Kidney tubule cell (primary cell): ENCODE data around the gene CDH19.

Experiments
- DNase-seq: peaks from one replicate; pipeline ENCODE4 v3.0.0-alpha.2; 2018; ENCODE audit warnings: low spot score

The CDH19 gene

GRCh38 chr18:66603941-66604627, at the start of gene CDH19:
TSS of gene CDH19 (minus strand) at chr18:66604090. CDS start at chr18:66572204, 31,886 bp downstream.
- no peak for DNase-seq

- DNase-seq, result no peak
These were observed 43.8 kb upstream of the CDH19 start for GRCh38 chr18:66647671-66648070.

- DNase-seq, result no peak
These were observed 42.7 kb upstream of the CDH19 start for GRCh38 chr18:66646609-66647008.

GRCh38 chr18:66645983-66646382, 42.1 kb upstream of the CDH19 start:
- DNase-seq, result no peak

- DNase-seq, result no peak
These were observed 37.2 kb upstream of the CDH19 start for GRCh38 chr18:66641056-66641455.

- no peak for DNase-seq
These were observed 36.5 kb upstream of the CDH19 start for GRCh38 chr18:66640431-66640830.

- no peak for DNase-seq
These were observed 35.2 kb upstream of the CDH19 start for GRCh38 chr18:66638856-66639629.

GRCh38 chr18:66635342-66635741, 31.5 kb upstream of the CDH19 start:
- DNase-seq, result no peak

GRCh38 chr18:66632756-66633155, 28.9 kb upstream of the CDH19 start:
- no peak for DNase-seq

- no peak for DNase-seq
These were observed 26.9 kb upstream of the CDH19 start for GRCh38 chr18:66630831-66631230.

GRCh38 chr18:66623821-66624220, 19.9 kb upstream of the CDH19 start:
- DNase-seq, result no peak

- no peak for DNase-seq
These were observed 18.1 kb upstream of the CDH19 start for GRCh38 chr18:66621816-66622576.

GRCh38 chr18:66616523-66616983, 12.7 kb upstream of the CDH19 start:
- DNase-seq, result peak; percentile 3

GRCh38 chr18:66615176-66615575, 11.3 kb upstream of the CDH19 start:
- DNase-seq, result no peak

GRCh38 chr18:66607632-66608031, 3.7 kb upstream of the CDH19 start:
- DNase-seq, result no peak

GRCh38 chr18:66601649-66602048, 2.2 kb downstream of the CDH19 start:
- no peak for DNase-seq

- DNase-seq, result no peak
These were observed 4.7 kb downstream of the CDH19 start for GRCh38 chr18:66599190-66599589.

- no peak for DNase-seq
These were observed 16.5 kb downstream of the CDH19 start for GRCh38 chr18:66587430-66587829.

GRCh38 chr18:66582211-66582610, 21.7 kb downstream of the CDH19 start:
- no peak for DNase-seq

- no peak for DNase-seq
These were observed 28.6 kb downstream of the CDH19 start for GRCh38 chr18:66575263-66575662.

GRCh38 chr18:66571845-66572244, 32.0 kb downstream of the CDH19 start:
- no peak for DNase-seq

GRCh38 chr18:66566616-66567015, 37.3 kb downstream of the CDH19 start:
- no peak for DNase-seq

- DNase-seq, result no peak
These were observed 39.7 kb downstream of the CDH19 start for GRCh38 chr18:66564236-66564635.
